ENCODE measurements around the gene GPX7.

The GPX7 gene

DNA sequence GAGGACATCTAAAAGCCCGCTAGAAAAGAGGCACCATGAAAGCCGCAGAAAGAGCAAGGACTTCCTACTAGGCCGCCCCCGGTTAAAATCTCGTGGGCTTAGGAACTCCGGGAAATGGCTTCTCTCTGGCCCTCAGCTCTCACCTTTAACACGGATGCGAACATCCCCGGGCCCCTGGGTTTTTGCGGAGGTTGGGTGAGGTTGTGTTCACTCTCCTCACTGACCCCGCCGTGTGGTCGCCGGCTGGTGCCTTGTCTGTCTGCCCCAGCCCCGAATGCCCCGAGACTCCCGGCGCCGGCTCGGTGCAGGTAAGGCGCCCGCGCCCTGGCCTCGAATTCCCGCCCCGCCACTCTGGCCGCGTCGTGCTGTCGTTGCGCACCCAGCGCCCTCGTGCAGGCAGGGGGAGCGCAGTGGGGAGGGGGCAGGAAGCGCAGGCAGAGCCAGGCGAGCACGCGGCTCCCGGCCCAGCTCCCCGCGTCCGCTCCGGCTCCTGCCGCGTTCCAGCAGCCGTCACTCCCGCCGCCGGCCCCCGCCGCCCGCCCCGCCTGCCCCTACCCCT is 30.6 kb downstream of the GPX7 start, which contains the start of gene SHISAL2A:
SHISAL2A (plus strand) TSS at position 437 of the 559 bp plus-strand sequence. CDS start 326 bp downstream, outside the sequence.
- Histone ChIP-seq H3K4me3 (ENCODE audit: low read depth in 1 of 2, low read length in 2 of 2) (peak within 1 kb of the TSS; percentile 26 to 56), H3K4me1 (ENCODE audit: control insufficient read depth in 1 of 2, insufficient read depth in 2 of 2, low read length in 2 of 2) (peaks cover 0 to 12% of the 10 kb centered on the region in 2 donors), H3K36me3 (ENCODE audit: control insufficient read depth in 1 of 2, insufficient read depth in 2 of 2, low read length in 2 of 2) (no peaks in the 10 kb centered on the region), H3K9me3 (ENCODE audit: control insufficient read depth in 1 of 2, low read length in 2 of 2) (no peaks in the 10 kb centered on the region), H3K27ac (ENCODE audit: low read length) (no peak within 1 kb of the TSS), H3K27me3 (ENCODE audit: low read depth, low read length) (peaks cover 14% of the 10 kb centered on the region)

DNA sequence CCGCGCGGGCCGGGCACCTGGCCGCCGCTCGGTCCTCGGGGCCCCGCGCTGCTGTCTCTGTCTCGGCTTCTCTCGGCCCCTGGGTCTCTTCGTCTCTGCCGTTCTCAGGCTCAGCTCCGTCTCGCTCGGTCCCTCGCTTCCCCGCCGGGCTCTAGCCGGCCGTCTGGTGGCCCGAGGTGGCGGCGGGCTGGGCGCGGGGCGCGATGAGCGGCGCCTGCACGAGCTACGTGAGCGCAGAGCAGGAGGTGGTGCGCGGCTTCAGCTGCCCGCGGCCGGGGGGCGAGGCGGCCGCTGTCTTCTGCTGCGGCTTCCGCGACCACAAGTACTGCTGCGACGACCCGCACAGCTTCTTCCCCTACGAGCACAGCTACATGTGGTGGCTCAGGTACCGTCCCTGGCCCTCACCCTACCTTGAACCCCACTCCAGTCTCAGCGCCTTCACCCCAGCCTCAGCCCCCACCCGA is 31.2 kb downstream of the GPX7 start:
- Histone ChIP-seq H3K27ac (ENCODE audit: low read length) (no peak overlapping the region), H3K4me3 (ENCODE audit: low read depth in 1 of 2, low read length in 2 of 2) (peak overlapping the region; percentile 26 to 56)

DNA sequence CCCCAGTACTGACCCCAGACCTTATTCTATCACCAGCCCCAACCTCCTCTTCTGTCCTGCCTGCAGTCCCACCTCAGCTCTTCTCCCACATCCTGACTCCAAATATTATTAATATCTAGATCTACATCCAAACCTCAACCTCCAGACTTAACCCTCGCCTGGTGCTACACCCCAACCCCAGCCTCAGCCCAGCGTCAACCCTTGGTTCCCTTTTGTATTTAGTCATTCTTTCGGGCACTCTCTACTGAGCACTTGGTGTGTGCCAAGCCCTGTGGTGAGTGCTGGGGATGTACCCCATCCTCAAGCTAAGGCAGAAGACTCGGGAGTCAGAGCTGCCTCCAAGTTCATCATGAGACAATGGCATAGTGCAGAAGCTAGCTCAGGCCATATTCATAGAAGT is 31.9 kb downstream of the GPX7 start:
- Histone ChIP-seq H3K9me3 (ENCODE audit: control insufficient read depth in 1 of 2, low read length in 2 of 2) (no peaks in the 10 kb centered on the region), H3K27ac (ENCODE audit: low read length) (no peak overlapping the region), H3K36me3 (ENCODE audit: control insufficient read depth in 1 of 2, insufficient read depth in 2 of 2, low read length in 2 of 2) (no peaks in the 10 kb centered on the region), H3K4me3 (ENCODE audit: low read depth in 1 of 2, low read length in 2 of 2) (no peak overlapping the region), H3K4me1 (ENCODE audit: control insufficient read depth in 1 of 2, insufficient read depth in 2 of 2, low read length in 2 of 2) (peaks cover 0 to 12% of the 10 kb centered on the region in 2 donors), H3K27me3 (ENCODE audit: low read depth, low read length) (peaks cover 14% of the 10 kb centered on the region)

More for the DNA sequence above, 31.2 kb downstream of the GPX7 start:
- Histone ChIP-seq H3K4me1 (ENCODE audit: control insufficient read depth in 1 of 2, insufficient read depth in 2 of 2, low read length in 2 of 2) (peaks cover 0 to 12% of the 10 kb centered on the region in 2 donors), H3K27me3 (ENCODE audit: low read depth, low read length) (peaks cover 14% of the 10 kb centered on the region), H3K36me3 (ENCODE audit: control insufficient read depth in 1 of 2, insufficient read depth in 2 of 2, low read length in 2 of 2) (no peaks in the 10 kb centered on the region), H3K9me3 (ENCODE audit: control insufficient read depth in 1 of 2, low read length in 2 of 2) (no peaks in the 10 kb centered on the region)

DNA sequence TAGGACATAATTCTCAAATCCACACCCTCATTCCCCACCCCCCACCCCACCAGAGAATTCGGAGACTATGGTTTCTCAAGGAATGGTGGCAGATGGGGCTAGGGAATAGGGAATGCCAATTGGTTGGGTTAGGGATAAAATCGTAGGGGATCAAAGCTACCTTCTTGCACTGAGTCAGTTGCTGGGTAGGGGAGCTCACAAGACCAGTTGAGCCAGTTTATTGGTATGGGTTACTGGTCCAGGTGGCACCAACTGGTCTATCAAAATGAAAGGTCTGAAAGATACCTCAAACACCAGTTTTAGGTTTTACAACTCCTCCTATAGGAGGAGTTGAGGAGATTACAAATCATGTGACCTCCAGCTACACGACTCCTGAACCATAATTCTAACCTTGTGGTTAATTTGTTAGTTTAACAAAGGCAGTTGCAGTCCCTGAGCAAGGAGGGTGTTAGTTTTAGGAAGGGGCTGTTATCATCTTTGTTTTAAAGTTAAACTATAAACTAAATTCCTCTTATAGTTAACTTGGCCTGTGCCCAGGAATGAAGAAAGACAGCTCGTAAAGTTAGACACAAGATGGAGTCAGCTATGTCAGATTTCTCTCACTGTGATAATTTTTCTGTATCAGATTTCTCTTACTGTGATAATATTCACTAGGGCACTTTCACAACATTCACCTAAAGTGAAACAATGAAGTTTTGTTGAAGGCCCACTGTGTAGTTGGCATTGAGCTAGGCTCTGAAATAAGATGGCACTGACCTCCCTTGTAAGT is 33.3 kb downstream of the GPX7 start:
- Histone ChIP-seq H3K27ac (ENCODE audit: low read length) (no peak overlapping the region), H3K9me3 (ENCODE audit: control insufficient read depth in 1 of 2, low read length in 2 of 2) (no peaks in the 10 kb centered on the region), H3K27me3 (ENCODE audit: low read depth, low read length) (peaks cover 14% of the 10 kb centered on the region), H3K4me1 (ENCODE audit: control insufficient read depth in 1 of 2, insufficient read depth in 2 of 2, low read length in 2 of 2) (peaks cover 0 to 12% of the 10 kb centered on the region in 2 donors), H3K36me3 (ENCODE audit: control insufficient read depth in 1 of 2, insufficient read depth in 2 of 2, low read length in 2 of 2) (no peaks in the 10 kb centered on the region), H3K4me3 (ENCODE audit: low read depth in 1 of 2, low read length in 2 of 2) (no peak overlapping the region)

DNA sequence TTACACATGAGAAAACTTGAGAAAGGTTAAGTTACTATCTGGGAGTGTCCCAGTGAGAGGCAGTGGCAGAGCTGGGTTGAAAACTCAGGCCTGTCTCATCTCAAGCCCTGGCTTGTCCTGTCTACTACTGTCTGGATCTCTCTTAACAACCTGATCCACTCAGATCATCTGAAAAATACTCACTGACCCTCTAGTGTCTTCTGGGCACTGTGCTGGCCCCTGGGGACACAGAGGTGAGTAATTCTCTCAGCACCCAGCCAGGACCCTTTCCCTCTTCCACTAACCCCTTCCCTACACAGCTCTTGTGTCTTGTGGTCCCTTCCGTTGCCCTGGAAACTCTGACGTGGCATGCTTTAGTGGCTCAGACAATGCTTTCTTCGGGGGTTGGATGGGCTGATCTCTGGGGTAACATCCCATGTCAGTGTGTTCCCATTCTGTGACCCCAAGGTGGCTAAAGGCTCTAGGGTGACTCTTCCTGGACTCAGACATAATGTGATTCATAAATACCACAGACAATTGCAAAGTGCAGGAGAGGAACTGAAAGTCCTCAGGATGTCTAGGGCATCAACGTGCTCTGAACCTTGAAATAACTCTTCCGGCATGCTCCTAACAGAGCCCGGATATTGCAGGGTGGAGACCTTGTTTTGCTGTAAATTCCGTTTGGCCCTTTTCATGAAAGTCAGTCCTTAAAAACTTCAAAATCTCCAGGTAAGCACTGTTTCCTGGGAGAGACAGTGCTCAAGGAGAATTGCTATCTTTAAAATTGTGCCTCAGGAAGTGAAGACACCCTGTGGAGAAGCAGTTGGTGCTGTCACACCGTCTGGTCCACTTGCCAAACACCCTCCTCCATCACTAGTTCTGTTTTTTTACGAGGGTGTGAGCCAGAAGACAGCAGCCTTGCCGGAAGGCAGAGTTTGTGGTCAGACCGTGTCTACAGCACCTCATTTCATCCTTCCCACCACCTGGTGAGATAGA is 34.8 kb downstream of the GPX7 start:
- no peak overlapping the region for H3K4me3 ChIP-seq (ENCODE audit: low read depth in 1 of 2, low read length in 2 of 2)
- peaks cover 8% of the 10 kb centered on the region for H3K27me3 ChIP-seq (ENCODE audit: low read depth, low read length)
- H3K9me3 ChIP-seq (ENCODE audit: control insufficient read depth in 1 of 2, low read length in 2 of 2): no peaks in the 10 kb centered on the region
- H3K36me3 ChIP-seq (ENCODE audit: control insufficient read depth in 1 of 2, insufficient read depth in 2 of 2, low read length in 2 of 2): no peaks in the 10 kb centered on the region
- H3K4me1 ChIP-seq (ENCODE audit: control insufficient read depth in 1 of 2, insufficient read depth in 2 of 2, low read length in 2 of 2): peaks cover 0 to 12% of the 10 kb centered on the region in 2 donors
- peak overlapping the region; percentile 61 for H3K27ac ChIP-seq (ENCODE audit: low read length)

DNA sequence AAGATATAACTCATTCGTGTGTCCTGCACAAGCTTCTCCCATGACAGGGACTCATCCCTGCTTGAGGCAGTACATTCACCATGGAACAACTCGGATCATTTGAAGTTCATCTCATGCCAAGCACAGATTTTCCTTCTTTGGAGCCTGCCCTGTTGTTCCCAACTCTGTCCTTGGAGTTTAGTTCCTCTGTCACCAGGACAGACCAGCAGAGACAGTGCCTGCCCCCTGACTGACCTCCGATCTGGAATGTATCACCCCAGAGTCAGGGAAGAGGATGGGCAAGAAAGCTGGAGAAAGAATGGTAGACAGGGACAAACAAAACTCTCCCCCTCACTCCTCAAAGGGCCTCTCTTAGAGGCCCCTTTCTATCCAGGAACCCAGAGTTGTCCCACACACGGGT is 35.8 kb downstream of the GPX7 start:
- Histone ChIP-seq H3K27me3 (ENCODE audit: low read depth, low read length) (no peaks in the 10 kb centered on the region), H3K4me1 (ENCODE audit: control insufficient read depth in 1 of 2, insufficient read depth in 2 of 2, low read length in 2 of 2) (peaks cover 0 to 6% of the 10 kb centered on the region in 2 donors), H3K4me3 (ENCODE audit: low read depth in 1 of 2, low read length in 2 of 2) (no peak overlapping the region), H3K27ac (ENCODE audit: low read length) (peak overlapping the region; percentile 61), H3K9me3 (ENCODE audit: control insufficient read depth in 1 of 2, low read length in 2 of 2) (no peaks in the 10 kb centered on the region), H3K36me3 (ENCODE audit: control insufficient read depth in 1 of 2, insufficient read depth in 2 of 2, low read length in 2 of 2) (no peaks in the 10 kb centered on the region)

DNA sequence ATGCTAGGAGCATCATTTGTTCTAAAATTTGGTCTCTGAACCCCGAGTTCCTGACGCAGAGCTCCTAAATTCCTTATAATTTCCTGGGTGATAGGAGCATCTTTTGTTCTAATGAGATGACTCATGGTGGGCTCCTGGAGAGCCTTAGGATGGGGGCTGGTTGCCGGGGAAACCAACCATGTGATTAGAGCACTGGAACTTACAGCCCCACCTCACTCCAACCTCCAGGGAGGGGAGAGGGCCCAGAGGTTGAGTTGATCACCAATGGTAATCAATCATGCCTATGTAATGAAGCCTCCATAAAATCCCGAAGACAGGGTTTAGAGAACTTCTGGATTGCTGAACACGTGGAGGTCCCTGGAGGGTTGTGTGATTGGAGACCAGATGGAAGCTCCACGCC is 38.5 kb downstream of the GPX7 start:
- no peak overlapping the region for H3K27ac ChIP-seq (ENCODE audit: low read length)
- no peak overlapping the region for H3K4me3 ChIP-seq (ENCODE audit: low read depth in 1 of 2, low read length in 2 of 2)
- H3K36me3 ChIP-seq (ENCODE audit: control insufficient read depth in 1 of 2, insufficient read depth in 2 of 2, low read length in 2 of 2): no peaks in the 10 kb centered on the region
- no peaks in the 10 kb centered on the region for H3K4me1 ChIP-seq (ENCODE audit: control insufficient read depth in 1 of 2, insufficient read depth in 2 of 2, low read length in 2 of 2)
- no peaks in the 10 kb centered on the region for H3K9me3 ChIP-seq (ENCODE audit: control insufficient read depth in 1 of 2, low read length in 2 of 2)
- H3K27me3 ChIP-seq (ENCODE audit: low read depth, low read length): no peaks in the 10 kb centered on the region

DNA sequence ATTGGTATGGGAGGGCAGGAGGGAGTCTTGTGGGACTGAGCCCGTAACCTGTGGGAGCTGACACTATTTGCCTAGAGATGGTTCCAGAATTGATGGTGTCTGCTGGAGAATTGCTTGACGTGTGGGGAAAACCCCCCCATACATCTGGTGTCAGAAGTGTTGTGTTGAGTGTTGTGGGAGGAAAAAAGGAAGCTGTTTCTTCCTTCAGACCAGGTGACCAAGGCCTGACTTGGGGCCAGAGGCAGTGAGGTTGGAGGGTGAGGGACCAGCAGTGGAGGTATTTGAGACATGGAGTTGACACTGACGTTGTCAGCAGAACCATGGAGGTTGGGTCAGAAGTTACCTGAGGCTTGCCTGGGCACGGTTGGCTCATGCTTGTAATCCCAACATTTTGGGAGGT is 39.1 kb downstream of the GPX7 start:
- no peaks in the 10 kb centered on the region for H3K4me1 ChIP-seq (ENCODE audit: control insufficient read depth in 1 of 2, insufficient read depth in 2 of 2, low read length in 2 of 2)
- H3K4me3 ChIP-seq (ENCODE audit: low read depth in 1 of 2, low read length in 2 of 2): no peak overlapping the region
- H3K36me3 ChIP-seq (ENCODE audit: control insufficient read depth in 1 of 2, insufficient read depth in 2 of 2, low read length in 2 of 2): no peaks in the 10 kb centered on the region
- no peak overlapping the region for H3K27ac ChIP-seq (ENCODE audit: low read length)
- no peaks in the 10 kb centered on the region for H3K9me3 ChIP-seq (ENCODE audit: control insufficient read depth in 1 of 2, low read length in 2 of 2)
- no peaks in the 10 kb centered on the region for H3K27me3 ChIP-seq (ENCODE audit: low read depth, low read length)

DNA sequence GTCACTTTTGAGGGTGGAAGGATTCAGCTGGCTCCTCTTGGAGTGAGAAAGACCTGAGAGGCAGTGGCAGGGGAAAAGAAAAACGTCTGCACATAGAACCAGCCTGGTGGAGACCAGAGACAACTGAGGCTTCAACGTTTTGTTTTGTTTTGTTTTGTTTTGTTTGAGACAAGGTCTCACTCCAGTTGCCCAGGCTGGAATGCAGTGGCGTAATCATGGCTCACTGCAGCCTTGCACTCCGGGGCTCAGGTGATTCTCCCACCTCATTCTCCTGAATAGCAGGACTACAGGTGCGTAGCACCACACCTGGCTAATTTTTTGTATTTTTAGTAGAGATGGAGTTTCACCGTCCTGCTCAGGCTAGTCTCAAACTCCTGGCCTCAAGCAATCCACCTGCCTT is 43.1 kb downstream of the GPX7 start:
- no peaks in the 10 kb centered on the region for H3K27me3 ChIP-seq (ENCODE audit: low read depth, low read length)
- H3K36me3 ChIP-seq (ENCODE audit: control insufficient read depth in 1 of 2, insufficient read depth in 2 of 2, low read length in 2 of 2): no peaks in the 10 kb centered on the region
- no peak overlapping the region for H3K4me3 ChIP-seq (ENCODE audit: low read depth in 1 of 2, low read length in 2 of 2)
- H3K27ac ChIP-seq (ENCODE audit: low read length): no peak overlapping the region
- H3K4me1 ChIP-seq (ENCODE audit: control insufficient read depth in 1 of 2, insufficient read depth in 2 of 2, low read length in 2 of 2): no peaks in the 10 kb centered on the region
- H3K9me3 ChIP-seq (ENCODE audit: control insufficient read depth in 1 of 2, low read length in 2 of 2): no peaks in the 10 kb centered on the region

DNA sequence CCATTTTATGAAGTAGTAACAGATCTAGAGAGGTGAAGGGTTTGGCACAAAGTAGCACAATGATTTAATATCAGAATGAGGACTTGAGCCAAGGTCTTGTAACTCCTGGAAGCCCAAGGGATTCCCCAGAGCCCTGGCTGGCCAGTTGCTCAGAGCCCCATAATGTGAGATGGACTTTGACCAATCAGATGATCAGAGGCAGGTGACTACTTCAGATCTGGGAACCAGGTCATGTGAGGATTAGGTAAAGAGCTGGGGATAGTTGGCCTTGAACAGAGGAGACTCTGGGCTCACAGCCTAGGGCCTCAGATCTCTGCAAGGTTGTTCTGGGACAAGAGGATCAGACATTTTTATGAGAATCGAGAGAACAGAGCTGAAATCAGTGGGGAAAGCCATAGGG is 49.7 kb downstream of the GPX7 start:
- no peaks in the 10 kb centered on the region for H3K4me1 ChIP-seq (ENCODE audit: control insufficient read depth in 1 of 2, insufficient read depth in 2 of 2, low read length in 2 of 2)
- H3K9me3 ChIP-seq (ENCODE audit: control insufficient read depth in 1 of 2, low read length in 2 of 2): no peaks in the 10 kb centered on the region
- no peak overlapping the region for H3K27ac ChIP-seq (ENCODE audit: low read length)
- no peak overlapping the region for H3K4me3 ChIP-seq (ENCODE audit: low read depth in 1 of 2, low read length in 2 of 2)
- H3K27me3 ChIP-seq (ENCODE audit: low read depth, low read length): no peaks in the 10 kb centered on the region
- no peaks in the 10 kb centered on the region for H3K36me3 ChIP-seq (ENCODE audit: control insufficient read depth in 1 of 2, insufficient read depth in 2 of 2, low read length in 2 of 2)
